GM08714 (cell line): Measurements from ENCODE around the gene KIR2DL4.
"Not testable (repeated sequence)": the region's sequence is repeated elsewhere in the genome, so short reads cannot be mapped to it uniquely, and the experiment has no call there.

Source experiments
- H3K4me3 ChIP-seq: fragments of 200-500 bp; sonication (Bioruptor generic); 2 replicates; pipeline ENCODE4 v1.5.1; 2014; ENCODE audit warnings: mild to moderate bottlenecking, low read length, inconsistent platforms
- ZNF274 ChIP-seq: IDR thresholded peaks from 2 replicates; pipeline ENCODE4 v1.6.1; 2012; ENCODE audit warnings: mild to moderate bottlenecking, low read depth, low read length

The KIR2DL4 gene

DNA sequence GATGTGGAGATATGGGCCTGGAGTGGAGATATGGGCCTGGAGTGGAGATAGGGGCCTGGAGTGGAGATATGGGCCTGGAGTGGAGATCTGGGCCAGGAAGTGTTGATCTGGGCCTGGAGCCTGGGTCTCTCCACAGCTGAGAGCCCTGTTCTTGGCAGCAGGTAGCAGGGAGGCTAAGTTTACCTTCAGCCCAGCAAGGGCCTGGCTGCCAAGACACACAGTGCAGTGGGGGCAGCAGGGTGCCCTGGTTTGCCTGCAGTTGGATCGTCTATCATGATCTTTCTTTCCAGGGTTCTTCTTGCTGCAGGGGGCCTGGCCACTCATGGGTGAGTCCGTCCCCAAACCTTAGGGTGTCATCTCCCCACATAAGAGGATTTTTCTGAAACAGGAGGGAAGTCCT, 47.5 kb downstream of the KIR2DL4 start:
- TF ChIP-seq ZNF274: no peak
- H3K4me3 ChIP-seq: no peak overlapping the region

DNA sequence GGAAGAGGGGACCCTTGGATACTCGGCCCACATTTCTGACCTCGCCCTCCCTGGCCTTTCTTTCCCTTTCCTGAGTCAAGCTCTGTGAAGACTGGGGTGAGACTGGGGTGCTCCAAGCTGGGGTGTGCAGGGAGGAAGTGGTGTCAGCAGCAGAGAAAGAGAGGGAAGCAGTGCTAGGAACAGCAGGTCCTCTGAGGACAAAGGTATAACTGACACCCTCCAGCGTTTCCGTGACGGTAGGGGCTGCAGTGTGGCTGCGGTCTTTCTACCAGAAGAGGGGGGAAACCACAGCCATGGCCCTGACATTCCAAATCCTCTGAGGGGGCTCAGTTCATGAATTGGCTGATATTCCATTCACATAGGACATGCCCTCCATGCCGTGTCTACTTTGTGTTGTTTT, 47.9 kb downstream of the KIR2DL4 start:
- TF ChIP-seq ZNF274: no peak

DNA sequence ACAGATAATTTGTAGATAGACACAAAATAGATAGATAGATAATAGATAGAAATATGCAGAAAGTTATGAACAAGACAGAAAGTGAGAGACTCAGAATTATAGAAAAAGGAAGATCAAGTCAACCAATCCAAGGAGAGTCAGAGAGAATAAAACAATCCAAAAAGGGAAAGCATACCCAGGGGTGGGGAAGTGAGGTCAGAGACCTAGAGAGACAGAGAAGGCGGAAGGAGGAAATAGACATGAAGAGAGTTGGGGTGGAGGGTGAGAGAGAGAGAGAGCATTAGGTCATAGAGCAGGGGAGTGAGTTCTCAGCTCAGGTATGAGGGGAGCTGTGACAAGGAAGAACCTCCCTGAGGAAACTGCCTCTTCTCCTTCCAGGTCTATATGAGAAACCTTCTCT, 51.8 kb downstream of the KIR2DL4 start:
- not testable (repeated sequence) for H3K4me3 ChIP-seq

More for the DNA sequence above, 47.9 kb downstream of the KIR2DL4 start:
- H3K4me3 ChIP-seq: no peak overlapping the region

DNA sequence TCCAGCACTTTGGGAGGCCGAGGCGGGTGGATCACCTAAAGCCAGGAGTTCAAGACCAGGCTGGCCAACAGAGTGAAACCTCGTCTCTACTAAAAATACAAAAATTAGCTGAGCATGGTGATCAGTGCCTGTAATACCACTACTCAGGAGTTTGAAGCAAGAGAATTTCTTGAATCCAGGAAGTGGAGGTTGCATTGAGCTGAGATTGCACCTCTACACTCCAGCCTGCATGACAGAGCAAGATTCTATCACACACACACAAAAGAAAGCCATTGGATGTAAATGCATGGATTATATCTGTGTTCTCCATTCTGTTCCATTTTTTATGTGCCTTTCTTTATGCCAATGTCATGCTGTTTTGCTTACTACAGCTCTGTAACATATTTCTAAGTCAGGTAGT, 55.1 kb downstream of the KIR2DL4 start:
- not testable (repeated sequence) for H3K4me3 ChIP-seq

DNA sequence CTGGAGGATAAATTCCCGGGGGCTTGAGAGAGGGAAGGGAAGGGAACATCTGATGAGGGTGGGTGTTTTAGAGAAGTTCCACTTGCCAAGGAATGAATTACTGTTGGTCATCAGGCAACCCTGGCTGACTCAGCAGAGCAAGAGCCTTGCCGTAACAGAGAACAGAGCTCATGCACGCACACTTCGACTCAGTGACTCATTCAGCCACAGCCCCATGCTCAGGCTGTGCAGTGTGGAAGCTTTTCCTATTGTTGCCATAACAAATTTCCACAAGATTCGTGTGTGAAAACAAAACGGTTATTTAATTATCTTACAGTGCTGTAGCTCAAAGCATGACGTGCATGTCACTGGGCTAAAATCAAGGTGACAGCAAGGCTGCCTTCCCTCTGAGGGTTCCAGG, 56.0 kb downstream of the KIR2DL4 start:
- H3K4me3 ChIP-seq: not testable (repeated sequence)

DNA sequence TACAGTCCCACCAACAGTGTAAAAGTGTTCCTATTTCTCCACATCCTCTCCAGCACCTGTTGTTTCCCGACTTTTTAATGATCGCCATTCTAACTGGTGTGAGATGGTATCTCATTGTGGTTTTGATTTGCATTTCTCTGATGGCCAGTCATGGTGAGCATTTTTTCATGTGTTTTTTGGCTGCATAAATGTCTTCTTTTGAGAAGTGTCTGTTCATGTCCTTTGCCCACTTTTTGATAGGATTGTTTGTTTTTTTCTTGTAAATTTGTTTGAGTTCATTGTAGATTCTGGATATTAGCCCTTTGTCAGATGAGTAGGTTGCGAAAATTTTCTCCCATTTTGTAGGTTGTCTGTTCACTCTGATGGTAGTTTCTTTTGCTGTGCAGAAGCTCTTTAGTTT, 60.0 kb downstream of the KIR2DL4 start:
- not testable (repeated sequence) for H3K4me3 ChIP-seq
